Measurements from ENCODE around the gene FRMD5.

The FRMD5 gene

GRCh38 chr15:43955140-43955539 lies 239.9 kb downstream of the FRMD5 start:
- H3K27ac ChIP-seq (ENCODE audit: low read depth, low read length): no peak overlapping the region
- no peaks in the 10 kb centered on the region for H3F3A ChIP-seq (ENCODE audit: insufficient read depth)
- H3K9me3 ChIP-seq (ENCODE audit: insufficient read depth, low read length): no peaks in the 10 kb centered on the region
- no peak overlapping the region for H2AFZ ChIP-seq (ENCODE audit: low read depth, low read length, severe bottlenecking)
- H3K79me2 ChIP-seq (ENCODE audit: insufficient read depth, low read length): no peaks in the 10 kb centered on the region
- no peak overlapping the region for H3K4me2 ChIP-seq (ENCODE audit: low read depth, low read length, poor library complexity, severe bottlenecking)
- no peaks in the 10 kb centered on the region for H3K9me2 ChIP-seq (replicated peaks; ENCODE audit: insufficient read depth, low read length)
- H3K27me3 ChIP-seq (ENCODE audit: low read length): no peaks in the 10 kb centered on the region
- H3K9ac ChIP-seq (ENCODE audit: low read length): no peak overlapping the region
- no peaks in the 10 kb centered on the region for H4K20me1 ChIP-seq (ENCODE audit: low read depth, low read length)
- no peaks in the 10 kb centered on the region for H3K36me3 ChIP-seq (ENCODE audit: low read length)
- no peak overlapping the region for H3K4me3 ChIP-seq (ENCODE audit: insufficient read depth, low read length, poor library complexity, severe bottlenecking)
- TF ChIP-seq EZH2phosphoT487 (conservative IDR thresholded peaks at IDR 0.05; ENCODE audit: low read length): no peak
- TF ChIP-seq, protein P1, sequence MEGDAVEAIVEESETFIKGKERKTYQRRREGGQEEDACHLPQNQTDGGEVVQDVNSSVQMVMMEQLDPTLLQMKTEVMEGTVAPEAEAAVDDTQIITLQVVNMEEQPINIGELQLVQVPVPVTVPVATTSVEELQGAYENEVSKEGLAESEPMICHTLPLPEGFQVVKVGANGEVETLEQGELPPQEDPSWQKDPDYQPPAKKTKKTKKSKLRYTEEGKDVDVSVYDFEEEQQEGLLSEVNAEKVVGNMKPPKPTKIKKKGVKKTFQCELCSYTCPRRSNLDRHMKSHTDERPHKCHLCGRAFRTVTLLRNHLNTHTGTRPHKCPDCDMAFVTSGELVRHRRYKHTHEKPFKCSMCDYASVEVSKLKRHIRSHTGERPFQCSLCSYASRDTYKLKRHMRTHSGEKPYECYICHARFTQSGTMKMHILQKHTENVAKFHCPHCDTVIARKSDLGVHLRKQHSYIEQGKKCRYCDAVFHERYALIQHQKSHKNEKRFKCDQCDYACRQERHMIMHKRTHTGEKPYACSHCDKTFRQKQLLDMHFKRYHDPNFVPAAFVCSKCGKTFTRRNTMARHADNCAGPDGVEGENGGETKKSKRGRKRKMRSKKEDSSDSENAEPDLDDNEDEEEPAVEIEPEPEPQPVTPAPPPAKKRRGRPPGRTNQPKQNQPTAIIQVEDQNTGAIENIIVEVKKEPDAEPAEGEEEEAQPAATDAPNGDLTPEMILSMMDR (IDR thresholded peaks at IDR 0.05; ENCODE audit: insufficient read depth, low read length, poor library complexity, severe bottlenecking): no peak

GRCh38 chr15:43954181-43954621 lies 240.9 kb downstream of the FRMD5 start:
- Histone ChIP-seq H3K9ac (ENCODE audit: low read length) (no peak overlapping the region), H3K36me3 (ENCODE audit: low read length) (no peaks in the 10 kb centered on the region), H3K9me3 (ENCODE audit: insufficient read depth, low read length) (no peaks in the 10 kb centered on the region), H4K20me1 (ENCODE audit: low read depth, low read length) (no peaks in the 10 kb centered on the region), H3K79me2 (ENCODE audit: insufficient read depth, low read length) (no peaks in the 10 kb centered on the region), H3K9me2 (replicated peaks; ENCODE audit: insufficient read depth, low read length) (no peaks in the 10 kb centered on the region), H2AFZ (ENCODE audit: low read depth, low read length, severe bottlenecking) (no peak overlapping the region), H3K27me3 (ENCODE audit: low read length) (no peaks in the 10 kb centered on the region), H3K4me2 (ENCODE audit: low read depth, low read length, poor library complexity, severe bottlenecking) (no peak overlapping the region), H3F3A (ENCODE audit: insufficient read depth) (no peaks in the 10 kb centered on the region), H3K27ac (ENCODE audit: low read depth, low read length) (no peak overlapping the region), H3K4me3 (ENCODE audit: insufficient read depth, low read length, poor library complexity, severe bottlenecking) (no peak overlapping the region)
- no peak for TF ChIP-seq EZH2phosphoT487 (conservative IDR thresholded peaks at IDR 0.05; ENCODE audit: low read length)
- TF ChIP-seq, protein P1 (IDR thresholded peaks at IDR 0.05; ENCODE audit: insufficient read depth, low read length, poor library complexity, severe bottlenecking): no peak

GRCh38 chr15:43953402-43953801 lies 241.7 kb downstream of the FRMD5 start:
- no peak overlapping the region for H3K4me2 ChIP-seq (ENCODE audit: low read depth, low read length, poor library complexity, severe bottlenecking)
- no peaks in the 10 kb centered on the region for H4K20me1 ChIP-seq (ENCODE audit: low read depth, low read length)
- H3K4me3 ChIP-seq (ENCODE audit: insufficient read depth, low read length, poor library complexity, severe bottlenecking): no peak overlapping the region
- TF ChIP-seq, protein P1 (IDR thresholded peaks at IDR 0.05; ENCODE audit: insufficient read depth, low read length, poor library complexity, severe bottlenecking): no peak
- no peak for TF ChIP-seq EZH2phosphoT487 (conservative IDR thresholded peaks at IDR 0.05; ENCODE audit: low read length)
- H3K9ac ChIP-seq (ENCODE audit: low read length): no peak overlapping the region
- H3K36me3 ChIP-seq (ENCODE audit: low read length): no peaks in the 10 kb centered on the region
- no peaks in the 10 kb centered on the region for H3K79me2 ChIP-seq (ENCODE audit: insufficient read depth, low read length)
- no peaks in the 10 kb centered on the region for H3K9me2 ChIP-seq (replicated peaks; ENCODE audit: insufficient read depth, low read length)
- H3F3A ChIP-seq (ENCODE audit: insufficient read depth): no peaks in the 10 kb centered on the region
- H3K27me3 ChIP-seq (ENCODE audit: low read length): no peaks in the 10 kb centered on the region
- no peaks in the 10 kb centered on the region for H3K9me3 ChIP-seq (ENCODE audit: insufficient read depth, low read length)
- H3K27ac ChIP-seq (ENCODE audit: low read depth, low read length): no peak overlapping the region
- no peak overlapping the region for H2AFZ ChIP-seq (ENCODE audit: low read depth, low read length, severe bottlenecking)
